ENCODE data around the gene PPP1R1C. TPM values are rescaled to one million over a fixed set of nuclear protein-coding genes. Genes with fewer than 3 reads are reported as not detected.

Gene PPP1R1C
- polyA plus RNA-seq, 1 experiment, result 0.41 TPM

GRCh38 chr2:182038576-182038975 is 52.9 kb downstream of the PPP1R1C start:
- no peak for DNase-seq (ENCODE audit: low read depth, low spot score)
- no peak overlapping the region for H3K4me3 ChIP-seq (ENCODE audit: low read depth, low read length)
- ChIA-PET POLR2A (no interaction called here), CTCF (interaction anchor here (0.7 to 1.2 kb wide), 2 partner anchors 84 to 85 kb away, joined by 4 read pairs; no protein-coding TSS in a partner anchor)
- no peaks in the 10 kb centered on the region for H3K9me3 ChIP-seq (ENCODE audit: control insufficient read depth, insufficient read depth, low read length)
- H3K27me3 ChIP-seq (ENCODE audit: control insufficient read depth, insufficient read depth, low read length), result no peaks in the 10 kb centered on the region
- H3K27ac ChIP-seq (ENCODE audit: low read depth, low read length), result no peak overlapping the region
- no peak for TF ChIP-seq CTCF (IDR thresholded peaks at IDR 0.05; ENCODE audit: low read depth, low read length)

GRCh38 chr2:182043021-182043420 is 57.4 kb downstream of the PPP1R1C start:
- H3K27ac ChIP-seq (ENCODE audit: low read depth, low read length), result no peak overlapping the region
- H3K27me3 ChIP-seq (ENCODE audit: control insufficient read depth, insufficient read depth, low read length), result no peaks in the 10 kb centered on the region
- no peak overlapping the region for H3K4me3 ChIP-seq (ENCODE audit: low read depth, low read length)
- no peak for DNase-seq (ENCODE audit: low read depth, low spot score)
- ChIA-PET POLR2A (no interaction called here), CTCF (no interaction called here)
- TF ChIP-seq CTCF (IDR thresholded peaks at IDR 0.05; ENCODE audit: low read depth, low read length), result no peak
- H3K9me3 ChIP-seq (ENCODE audit: control insufficient read depth, insufficient read depth, low read length), result no peaks in the 10 kb centered on the region

- ChIA-PET POLR2A (no interaction called here), CTCF (interaction anchor here (0.8 kb wide), 1 partner anchor 20 kb away, joined by 3 read pairs; no protein-coding TSS in a partner anchor)
- Histone ChIP-seq H3K9me3 (ENCODE audit: control insufficient read depth, insufficient read depth, low read length) (no peaks in the 10 kb centered on the region), H3K27me3 (ENCODE audit: control insufficient read depth, insufficient read depth, low read length) (no peaks in the 10 kb centered on the region), H3K4me3 (ENCODE audit: low read depth, low read length) (no peak overlapping the region), H3K27ac (ENCODE audit: low read depth, low read length) (no peak overlapping the region)
- DNase-seq (ENCODE audit: low read depth, low spot score), result no peak
- TF ChIP-seq CTCF (IDR thresholded peaks at IDR 0.05; ENCODE audit: low read depth, low read length), result no peak
These were observed 58.2 kb downstream of the PPP1R1C start for GRCh38 chr2:182043861-182044260.

GRCh38 chr2:182047544-182047943 is 61.9 kb downstream of the PPP1R1C start:
- POLR2A ChIA-PET, result no interaction called here
- CTCF ChIA-PET, result no interaction called here

GRCh38 chr2:182048088-182048487 is 62.4 kb downstream of the PPP1R1C start:
- CTCF ChIA-PET, result no interaction called here
- Histone ChIP-seq H3K27me3 (ENCODE audit: control insufficient read depth, insufficient read depth, low read length) (no peaks in the 10 kb centered on the region), H3K4me3 (ENCODE audit: low read depth, low read length) (no peak overlapping the region), H3K9me3 (ENCODE audit: control insufficient read depth, insufficient read depth, low read length) (no peaks in the 10 kb centered on the region), H3K27ac (ENCODE audit: low read depth, low read length) (no peak overlapping the region)
- no peak for DNase-seq (ENCODE audit: low read depth, low spot score)
- POLR2A ChIA-PET, result no interaction called here
- TF ChIP-seq CTCF (IDR thresholded peaks at IDR 0.05; ENCODE audit: low read depth, low read length), result no peak

More at GRCh38 chr2:182047544-182047943, 61.9 kb downstream of the PPP1R1C start:
- H3K9me3 ChIP-seq (ENCODE audit: control insufficient read depth, insufficient read depth, low read length), result no peaks in the 10 kb centered on the region
- H3K27me3 ChIP-seq (ENCODE audit: control insufficient read depth, insufficient read depth, low read length), result no peaks in the 10 kb centered on the region
- no peak overlapping the region for H3K4me3 ChIP-seq (ENCODE audit: low read depth, low read length)
- H3K27ac ChIP-seq (ENCODE audit: low read depth, low read length), result no peak overlapping the region
- TF ChIP-seq CTCF (IDR thresholded peaks at IDR 0.05; ENCODE audit: low read depth, low read length), result no peak
- no peak for DNase-seq (ENCODE audit: low read depth, low spot score)

All from AG04450 (cell line).